HG03558 (cell line): ENCODE data around the gene ALOX5.
"Not testable (repeated sequence)": the region's sequence is repeated elsewhere in the genome, so short reads cannot be mapped to it uniquely, and the experiment has no call there.

Source experiments
- ATAC-seq: cut with Tn5 transposase; IDR thresholded peaks from one replicate; pipeline ENCODE4 v1.9.1; 2021; ENCODE audit warnings: moderate number of reproducible peaks; ENCODE audit not compliant: unreplicated experiment; ENCODE audit errors: extremely low read depth

ALOX5 gene

DNA sequence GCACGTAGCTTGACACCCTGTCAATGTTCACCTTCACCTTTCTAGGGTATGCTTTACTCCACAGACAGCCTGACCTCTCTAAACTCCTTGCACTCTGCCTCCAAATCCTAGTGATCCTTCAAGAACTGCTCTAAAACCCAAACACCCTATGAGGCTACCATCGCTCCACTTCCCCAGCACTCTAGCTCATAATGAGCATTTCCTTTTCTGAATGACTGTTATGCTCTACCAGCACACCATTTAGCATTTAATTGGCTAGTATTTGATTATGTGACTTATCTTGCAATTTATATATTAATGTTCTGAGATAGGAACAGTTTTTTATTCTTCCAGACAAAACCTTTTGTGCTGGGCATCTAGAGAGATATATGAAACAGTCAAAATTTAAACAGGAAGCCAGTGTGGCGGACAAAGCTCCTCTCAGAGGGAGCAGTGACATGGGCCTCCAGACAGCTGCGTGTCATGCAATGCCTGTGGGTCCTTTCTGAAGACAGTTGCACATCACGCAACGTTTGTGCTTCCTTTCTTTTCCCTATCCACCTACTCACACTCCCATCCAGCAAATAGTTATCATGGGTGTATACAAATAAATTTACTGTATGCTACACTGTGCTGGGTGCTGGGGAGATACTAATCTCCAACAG lies 86.3 kb downstream of the ALOX5 start:
- no peak for ATAC-seq

GRCh38 chr10:45461034-45461433 lies 87.0 kb downstream of the ALOX5 start:
- peak; percentile 57 for ATAC-seq

DNA sequence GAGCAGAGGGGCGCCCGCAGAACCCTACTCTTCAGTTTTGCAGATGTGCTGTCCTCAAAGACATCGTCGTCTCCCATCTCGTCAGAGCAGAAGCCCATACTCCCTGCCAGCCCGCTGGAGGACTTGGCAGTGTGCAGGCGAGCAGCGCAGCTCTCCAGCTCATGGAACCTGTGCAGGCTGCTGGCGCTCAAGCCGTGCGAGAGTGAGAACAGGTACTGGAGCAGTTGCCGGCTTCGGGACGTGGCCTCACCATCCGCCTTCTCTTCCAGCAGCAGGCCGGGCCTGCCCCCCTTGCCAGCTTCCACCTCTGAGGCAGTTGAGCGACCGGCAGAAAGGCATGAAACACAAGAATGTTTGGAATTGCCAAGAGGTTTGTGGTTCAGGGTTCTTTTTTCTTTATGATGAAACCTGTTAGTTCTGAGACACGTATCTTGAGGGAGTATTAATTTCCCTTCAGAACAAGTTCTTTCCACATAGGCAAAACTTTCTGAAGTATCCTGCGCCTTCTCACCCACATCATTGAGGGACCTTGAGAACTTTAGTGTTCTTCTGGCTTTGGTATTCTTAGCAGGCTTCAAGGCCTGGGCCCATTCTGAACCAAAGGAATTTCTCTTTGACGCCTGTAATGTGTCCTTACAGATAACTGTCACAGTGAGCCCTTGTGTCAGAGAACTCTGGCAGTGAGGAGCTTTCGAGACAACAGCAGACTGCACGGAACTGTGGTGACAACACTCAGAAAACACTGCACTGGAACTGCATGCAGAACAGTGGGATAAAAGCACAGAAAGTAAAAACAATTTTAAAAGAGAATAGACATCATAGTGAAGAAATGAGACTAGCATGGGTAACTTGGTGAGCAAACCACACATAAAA lies 89.5 kb downstream of the ALOX5 start:
- ATAC-seq = no peak

DNA sequence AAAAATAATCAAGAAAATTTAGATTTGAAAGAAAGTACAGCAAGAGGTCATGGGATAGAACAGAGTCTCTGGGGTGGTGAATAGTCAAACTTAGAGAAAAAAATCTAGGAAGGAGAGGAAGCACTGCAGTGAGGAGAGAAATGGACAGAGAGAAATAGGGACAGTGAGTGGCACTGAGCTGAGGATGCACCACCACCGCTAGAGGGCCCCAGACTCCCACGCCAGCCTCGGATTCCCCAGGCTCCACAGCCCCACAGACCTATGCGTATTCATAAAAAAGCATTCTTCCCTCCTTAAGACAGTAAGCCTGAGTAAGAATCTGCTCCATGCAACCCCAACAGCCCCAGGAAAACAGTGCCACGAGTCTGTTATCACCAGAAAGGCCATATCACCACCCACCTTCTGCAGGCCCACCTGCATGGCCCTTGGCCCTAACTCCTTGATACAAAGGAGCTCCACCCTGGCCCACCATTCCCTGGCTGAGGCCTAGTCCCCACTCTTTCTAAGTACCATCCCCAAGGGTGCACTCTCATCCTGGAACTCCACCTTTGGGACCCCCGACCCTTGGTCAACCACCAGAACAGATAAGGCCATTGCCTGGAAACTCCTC lies 91.0 kb downstream of the ALOX5 start:
- ATAC-seq = no peak

DNA sequence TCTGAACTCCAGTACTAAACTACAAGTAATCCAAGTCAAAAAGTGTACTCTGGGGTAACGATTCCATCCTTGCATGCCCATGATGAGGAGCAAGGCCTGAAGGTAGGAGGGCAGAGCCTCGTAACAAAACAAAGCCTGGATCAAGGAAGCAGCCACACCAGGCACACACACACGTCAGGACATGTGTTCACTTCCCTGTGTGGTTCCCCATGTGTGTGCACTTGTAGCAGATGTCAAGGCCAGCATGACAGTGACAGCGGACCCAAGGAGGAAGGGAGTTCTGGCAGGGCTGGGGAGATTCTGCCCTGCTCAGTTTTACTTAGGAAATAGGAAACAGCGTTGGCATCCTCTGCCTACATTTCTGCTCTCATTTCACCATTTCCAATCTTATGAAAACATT lies 92.8 kb downstream of the ALOX5 start:
- no peak for ATAC-seq

GRCh38 chr10:45468079-45468478 lies 94.1 kb downstream of the ALOX5 start:
- ATAC-seq = no peak

GRCh38 chr10:45470098-45471012 lies 96.3 kb downstream of the ALOX5 start:
- ATAC-seq = no peak

DNA sequence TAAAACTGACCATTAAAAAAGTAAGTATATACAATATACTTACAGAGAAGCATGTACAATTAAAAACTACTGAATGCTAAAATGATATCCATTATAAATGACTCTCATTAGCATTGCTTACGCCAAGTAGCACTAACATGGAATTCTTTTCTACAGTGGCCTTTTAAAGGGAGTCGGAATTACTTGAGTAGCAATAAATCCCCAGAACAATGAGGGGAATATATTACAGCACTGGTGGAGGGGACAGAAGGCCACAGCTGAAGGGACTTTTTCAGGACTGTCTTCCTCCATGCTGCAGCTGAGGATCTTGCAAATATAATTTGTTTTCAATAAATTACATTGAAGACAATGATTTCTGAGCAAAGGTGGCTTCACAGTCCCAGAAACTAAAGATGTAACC lies 97.0 kb downstream of the ALOX5 start:
- ATAC-seq = no peak

- no peak for ATAC-seq
Measured at GRCh38 chr10:45471531-45472310, 97.7 kb downstream of the ALOX5 start.

DNA sequence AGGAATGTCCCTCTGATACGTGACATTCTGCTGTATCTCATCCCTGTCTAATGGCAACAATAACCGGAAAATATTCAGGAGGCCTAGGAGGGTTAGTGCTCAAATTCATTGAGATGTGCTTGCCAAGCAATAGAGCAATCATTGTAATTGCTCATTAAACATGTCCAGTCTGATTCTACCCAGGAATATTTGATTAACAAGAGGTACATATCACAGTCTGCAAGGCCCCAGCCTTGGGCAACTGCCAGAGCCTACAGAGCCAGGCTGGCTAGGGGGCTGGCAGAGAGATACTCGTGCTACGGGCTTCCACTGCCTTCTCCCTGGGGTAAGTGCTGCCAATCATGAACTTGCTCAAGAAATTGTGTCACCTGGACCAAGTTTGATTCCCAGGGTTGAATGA lies 99.1 kb downstream of the ALOX5 start:
- no peak for ATAC-seq

DNA sequence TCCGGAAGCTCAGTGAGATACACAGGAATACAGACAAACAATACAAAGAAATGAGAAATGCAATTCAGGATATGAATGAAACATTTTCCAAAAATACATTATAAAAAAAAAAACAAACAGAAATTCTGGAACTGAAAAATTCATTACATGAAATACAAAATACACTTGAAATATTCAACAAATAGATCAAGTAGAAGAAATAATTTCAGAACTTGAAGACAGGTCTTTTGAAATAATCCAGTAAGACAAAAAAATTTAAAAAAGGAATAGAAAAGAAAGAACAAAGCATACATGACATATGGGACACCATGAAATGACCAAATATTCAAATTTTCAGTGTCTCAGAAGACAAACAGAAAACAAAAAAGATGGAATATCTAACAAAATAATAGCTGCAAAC lies 102.5 kb downstream of the ALOX5 start:
- no peak for ATAC-seq

DNA sequence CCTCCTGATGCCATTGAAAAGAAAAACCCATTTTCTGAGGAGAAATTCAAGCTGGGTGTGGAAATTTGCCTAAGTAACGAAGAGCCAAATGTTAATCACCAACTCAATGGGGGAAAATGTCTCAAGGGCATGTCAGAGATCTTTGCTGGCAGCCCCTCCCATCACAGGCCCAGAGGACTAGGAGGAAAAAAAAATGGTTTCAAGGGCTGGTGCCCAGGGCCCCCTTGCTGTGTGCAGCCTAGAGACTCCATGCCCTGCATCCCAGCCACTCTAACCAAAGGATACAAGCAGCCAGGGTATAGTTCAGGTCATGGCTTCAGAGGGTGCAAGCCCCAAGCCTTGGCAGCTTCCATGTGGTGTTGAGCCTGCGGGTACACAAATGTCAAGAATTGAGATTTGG lies 106.3 kb downstream of the ALOX5 start:
- no peak for ATAC-seq

- ATAC-seq = not testable (repeated sequence)
Measured at GRCh38 chr10:45481100-45481499, 107.1 kb downstream of the ALOX5 start.

GRCh38 chr10:45483002-45483401 lies 109.0 kb downstream of the ALOX5 start:
- ATAC-seq = no peak

- ATAC-seq = no peak
Measured at GRCh38 chr10:45487735-45488134, 113.7 kb downstream of the ALOX5 start.

DNA sequence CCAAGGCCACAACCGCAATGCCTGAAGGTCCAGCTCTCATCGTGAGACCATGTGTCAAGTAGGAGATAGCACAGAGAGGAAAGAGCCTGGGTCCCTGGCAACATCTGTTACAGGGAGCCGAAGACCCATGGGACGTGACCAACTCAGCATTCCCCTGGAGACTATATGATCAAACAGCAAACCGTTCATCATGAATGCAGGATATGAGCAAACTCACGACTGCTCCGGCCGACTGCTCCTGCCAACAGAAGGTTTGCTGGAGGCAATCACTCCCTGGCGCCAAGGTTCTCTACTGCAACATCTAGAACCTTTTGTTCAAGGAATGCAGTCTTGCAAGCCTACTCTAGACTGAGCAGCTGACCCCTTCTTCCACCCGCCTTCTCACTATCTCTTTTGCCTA lies 114.3 kb downstream of the ALOX5 start:
- ATAC-seq = no peak

GRCh38 chr10:45490277-45490676 lies 116.3 kb downstream of the ALOX5 start:
- no peak for ATAC-seq

DNA sequence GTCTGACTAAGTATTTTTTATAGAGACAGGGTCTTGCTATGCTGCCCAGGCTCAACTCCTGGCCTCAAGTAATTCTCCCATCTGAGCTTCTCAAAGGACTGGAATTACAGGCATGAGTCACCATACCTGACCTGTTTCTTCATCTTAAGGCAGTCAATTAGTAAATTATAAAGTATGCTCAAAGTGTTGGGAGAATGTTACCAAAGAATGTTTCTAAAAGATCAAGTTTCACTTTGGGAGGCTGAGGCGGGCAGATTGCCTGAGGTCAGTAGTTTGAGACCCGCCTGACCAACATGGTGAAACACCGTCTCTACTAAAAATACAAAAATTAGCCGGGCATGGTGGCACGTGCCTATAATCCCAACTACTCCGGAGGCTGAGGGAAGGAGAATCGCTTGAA lies 117.0 kb downstream of the ALOX5 start:
- no peak for ATAC-seq
